HCT116 (cell line): ENCODE results near the gene ALPL.

Experiments used
- POLR2A ChIP-seq: IDR thresholded peaks from 2 replicates; pipeline ENCODE4 v1.7.0; 2011; ENCODE audit warnings: borderline replicate concordance; ENCODE audit not compliant: insufficient read depth, insufficient read length; ENCODE audit errors: extremely low read depth
- POLR2AphosphoS5 ChIP-seq: IDR thresholded peaks from 2 replicates; pipeline ENCODE4 v1.6.1; 2011; ENCODE audit warnings: mild to moderate bottlenecking, low read depth, low read length, moderate library complexity
- ZNF274 ChIP-seq: fragments of 200-500 bp; sonication (Bioruptor generic); IDR thresholded peaks from 2 replicates; pipeline ENCODE4 v1.6.1; 2014; ENCODE audit warnings: mild to moderate bottlenecking, low read depth, low read length, inconsistent platforms
- TF ChIP-seq, protein P1 (sequence below), 3 experiments: fragments of 200-600 bp in 1 of 3; sonication (generic) in 1 of 3; IDR thresholded peaks in 2 of 3; conservative IDR thresholded peaks in 1 of 3; 2 replicates each; pipeline ENCODE4 v1.5.1; 2012 to 2017; ENCODE audit warnings: low read depth in 2 of 3, low read length in 2 of 3, antibody characterized with exemption in 1 of 3, borderline replicate concordance in 1 of 3, control low read depth in 1 of 3, mild to moderate bottlenecking in 1 of 3, mixed read lengths in 1 of 3, mixed run types in 1 of 3, moderate library complexity in 1 of 3; ENCODE audit not compliant: insufficient read depth in 1 of 3
- TF ChIP-seq, protein P2 (sequence below): IDR thresholded peaks from 2 replicates; pipeline ENCODE4 v1.6.1; 2012

DNA sequence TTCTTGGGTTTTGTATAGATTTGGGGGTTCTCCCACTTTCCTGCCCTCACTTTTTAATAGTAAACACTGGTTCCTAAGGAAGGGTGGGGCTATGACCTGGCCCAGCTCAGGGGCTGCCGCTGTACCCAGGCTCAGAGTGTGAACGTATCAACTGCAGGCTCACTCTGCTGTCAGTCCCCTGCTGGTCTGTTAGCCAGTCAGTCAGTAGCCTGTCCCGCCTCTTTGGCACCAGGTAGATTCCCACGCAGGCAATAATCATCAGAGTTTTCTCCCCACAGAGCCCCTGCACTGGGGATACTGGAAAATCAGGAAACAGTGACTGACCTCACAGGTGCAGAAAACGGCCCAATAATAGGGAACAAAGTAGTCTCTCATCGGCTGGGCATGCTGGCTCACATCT, 15.0 kb upstream of the ALPL start:
- TF ChIP-seq, protein P1, sequence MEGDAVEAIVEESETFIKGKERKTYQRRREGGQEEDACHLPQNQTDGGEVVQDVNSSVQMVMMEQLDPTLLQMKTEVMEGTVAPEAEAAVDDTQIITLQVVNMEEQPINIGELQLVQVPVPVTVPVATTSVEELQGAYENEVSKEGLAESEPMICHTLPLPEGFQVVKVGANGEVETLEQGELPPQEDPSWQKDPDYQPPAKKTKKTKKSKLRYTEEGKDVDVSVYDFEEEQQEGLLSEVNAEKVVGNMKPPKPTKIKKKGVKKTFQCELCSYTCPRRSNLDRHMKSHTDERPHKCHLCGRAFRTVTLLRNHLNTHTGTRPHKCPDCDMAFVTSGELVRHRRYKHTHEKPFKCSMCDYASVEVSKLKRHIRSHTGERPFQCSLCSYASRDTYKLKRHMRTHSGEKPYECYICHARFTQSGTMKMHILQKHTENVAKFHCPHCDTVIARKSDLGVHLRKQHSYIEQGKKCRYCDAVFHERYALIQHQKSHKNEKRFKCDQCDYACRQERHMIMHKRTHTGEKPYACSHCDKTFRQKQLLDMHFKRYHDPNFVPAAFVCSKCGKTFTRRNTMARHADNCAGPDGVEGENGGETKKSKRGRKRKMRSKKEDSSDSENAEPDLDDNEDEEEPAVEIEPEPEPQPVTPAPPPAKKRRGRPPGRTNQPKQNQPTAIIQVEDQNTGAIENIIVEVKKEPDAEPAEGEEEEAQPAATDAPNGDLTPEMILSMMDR (IDR thresholded peaks at IDR 0.05 in 2 of 3, conservative IDR thresholded peaks at IDR 0.05 in 1 of 3; ENCODE audit: borderline replicate concordance in 1 of 3, insufficient read depth in 1 of 3, low read depth in 2 of 3, low read length in 2 of 3), result no peak
- TF ChIP-seq POLR2AphosphoS5, result no peak
- TF ChIP-seq POLR2A, result no peak
- TF ChIP-seq, protein P2, sequence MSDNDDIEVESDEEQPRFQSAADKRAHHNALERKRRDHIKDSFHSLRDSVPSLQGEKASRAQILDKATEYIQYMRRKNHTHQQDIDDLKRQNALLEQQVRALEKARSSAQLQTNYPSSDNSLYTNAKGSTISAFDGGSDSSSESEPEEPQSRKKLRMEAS, result no peak
- no peak for TF ChIP-seq ZNF274
